Gastrocnemius medialis (tissue), 4 donors: Measurements from ENCODE around the gene PSMC2. TPM values are rescaled to one million over a fixed set of nuclear protein-coding genes. Genes with fewer than 3 reads are reported as not detected.

Source experiments
- ATAC-seq, 2 donors: fragments of 150-250 bp; one replicate each; pipeline ENCODE4 v1.9.1; 2016
- DNase-seq, 2 donors: peaks; one replicate each; pipeline ENCODE4 v3.0.0-alpha.2; 2019
- H3K27ac ChIP-seq, 4 donors: fragments of 200-600 bp; sonication (generic); 1 replicate in 1 of 4; 2 replicates in 3 of 4; pipeline ENCODE4 v1.5.1; 2016 to 2018; ENCODE audit warnings: mild to moderate bottlenecking in 2 of 4, moderate library complexity in 1 of 4
- H3K27me3 ChIP-seq, 3 donors: fragments of 200-600 bp; sonication (generic) in 2 of 3; 1 replicate in 1 of 3; 2 replicates in 2 of 3; pipeline versions ENCODE4 v1.5.1 to v1.6.0; 2016 to 2019; ENCODE audit warnings: mild to moderate bottlenecking in 1 of 3, moderate library complexity in 1 of 3
- H3K36me3 ChIP-seq, 2 donors: fragments of 200-600 bp; sonication (generic) in 1 of 2; one replicate each; pipeline ENCODE4 v1.5.1; 2017 to 2018
- H3K4me1 ChIP-seq, 2 donors: fragments of 200-600 bp; sonication (generic) in 1 of 2; one replicate each; pipeline ENCODE4 v1.5.1; 2016 to 2017; ENCODE audit warnings: mild to moderate bottlenecking in 2 of 2
- H3K4me3 ChIP-seq, 4 donors: fragments of 200-600 bp; sonication (generic) in 3 of 4; 1 replicate in 1 of 4; 2 replicates in 3 of 4; pipeline ENCODE4 v1.5.1; 2016 to 2019; ENCODE audit warnings: mild to moderate bottlenecking in 2 of 4
- H3K9me3 ChIP-seq, 3 donors: fragments of 200-600 bp; sonication (generic) in 2 of 3; 1 replicate in 1 of 3; 2 replicates in 2 of 3; pipeline ENCODE4 v1.5.1; 2016 to 2019
- POLR2A ChIP-seq, 2 donors: fragments of 450-650 bp; IDR thresholded peaks; one replicate each; pipeline ENCODE4 v1.6.1; 2017; ENCODE audit warnings: antibody characterized with exemption in 2 of 2, mild to moderate bottlenecking in 2 of 2, moderate library complexity in 2 of 2
- in situ Hi-C, 4 donors: fragments of 200-750 bp; cut with MboI; loops; one replicate each; pipeline versions ENCODE4 v1.15.0 to v1.8.0; 2017; ENCODE audit warnings: low sequenced_read_pairs in 4 of 4
- intact Hi-C: fragments of 100-400 bp; cut with DNase I; formaldehyde crosslinking; loops from one replicate; pipeline ENCODE4 v1.15.1; 2023; ENCODE audit warnings: low total_unique reads
- total RNA-seq, 4 donors: library from RNA; depleted of rRNA; stranded (reverse); fragments of >200 nt; gene quantifications; one replicate each; pipeline versions ENCODE4 v1.1.0 to v1.2.3, GENCODE V29; 2016
- TF ChIP-seq, protein P1 (sequence below), 5 experiments: fragments of 450-650 bp in 3 of 5; fragments of 200-600 bp in 2 of 5; sonication (generic) in 2 of 5; IDR thresholded peaks in 4 of 5; conservative IDR thresholded peaks in 1 of 5; 1 replicate in 4 of 5; 2 replicates in 1 of 5; pipeline ENCODE4 v1.5.1; 2016 to 2019; ENCODE audit warnings: antibody characterized with exemption in 5 of 5, mild to moderate bottlenecking in 3 of 5, moderate library complexity in 3 of 5

The PSMC2 gene
- total RNA-seq, 4 donors from 2014 or later = 258 to 342 (median 274) TPM

DNA sequence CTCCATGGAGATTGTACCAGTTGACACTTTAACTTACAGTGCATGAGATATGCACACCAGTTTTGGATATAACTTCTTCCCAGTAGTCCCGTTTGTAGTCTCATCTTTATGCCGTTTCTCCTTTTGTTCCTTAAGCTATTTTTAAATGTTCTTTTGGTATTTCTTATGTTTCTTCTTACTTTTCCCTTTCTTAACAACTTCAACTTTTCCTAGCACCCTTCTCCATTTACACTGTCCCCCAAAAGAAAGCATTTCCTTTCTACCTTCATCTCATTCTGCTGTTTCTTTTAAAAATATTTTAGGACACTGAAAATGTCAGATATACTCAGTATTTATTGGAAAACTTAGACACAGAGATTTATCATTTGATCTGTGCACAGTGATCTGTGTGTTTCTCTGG lies 1.5 kb downstream of the PSMC2 start:
- Histone ChIP-seq H3K4me3 (peak overlapping the region; percentile 68 to 96 (median 82)), H3K36me3 (peaks cover 0 to 15% of the 10 kb centered on the region in 2 donors), H3K4me1 (peaks cover 66 to 68% of the 10 kb centered on the region in 2 donors), H3K27ac (peak overlapping the region; percentile 11 to 98 (median 92)), H3K9me3 (no peaks in the 10 kb centered on the region), H3K27me3 (no peaks in the 10 kb centered on the region)
- intact Hi-C loops (loop anchor here (10.0 kb wide), 1 partner anchor 1916 kb away; no protein-coding TSS in a partner anchor), in situ Hi-C loops (no loop called here)
- DNase-seq (no peak), ATAC-seq (no peak)
- no peak for TF ChIP-seq POLR2A (IDR thresholded peaks at IDR 0.05)
- TF ChIP-seq, protein P1, sequence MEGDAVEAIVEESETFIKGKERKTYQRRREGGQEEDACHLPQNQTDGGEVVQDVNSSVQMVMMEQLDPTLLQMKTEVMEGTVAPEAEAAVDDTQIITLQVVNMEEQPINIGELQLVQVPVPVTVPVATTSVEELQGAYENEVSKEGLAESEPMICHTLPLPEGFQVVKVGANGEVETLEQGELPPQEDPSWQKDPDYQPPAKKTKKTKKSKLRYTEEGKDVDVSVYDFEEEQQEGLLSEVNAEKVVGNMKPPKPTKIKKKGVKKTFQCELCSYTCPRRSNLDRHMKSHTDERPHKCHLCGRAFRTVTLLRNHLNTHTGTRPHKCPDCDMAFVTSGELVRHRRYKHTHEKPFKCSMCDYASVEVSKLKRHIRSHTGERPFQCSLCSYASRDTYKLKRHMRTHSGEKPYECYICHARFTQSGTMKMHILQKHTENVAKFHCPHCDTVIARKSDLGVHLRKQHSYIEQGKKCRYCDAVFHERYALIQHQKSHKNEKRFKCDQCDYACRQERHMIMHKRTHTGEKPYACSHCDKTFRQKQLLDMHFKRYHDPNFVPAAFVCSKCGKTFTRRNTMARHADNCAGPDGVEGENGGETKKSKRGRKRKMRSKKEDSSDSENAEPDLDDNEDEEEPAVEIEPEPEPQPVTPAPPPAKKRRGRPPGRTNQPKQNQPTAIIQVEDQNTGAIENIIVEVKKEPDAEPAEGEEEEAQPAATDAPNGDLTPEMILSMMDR (IDR thresholded peaks at IDR 0.05 in 4 of 5, conservative IDR thresholded peaks at IDR 0.05 in 1 of 5) = no peak

DNA sequence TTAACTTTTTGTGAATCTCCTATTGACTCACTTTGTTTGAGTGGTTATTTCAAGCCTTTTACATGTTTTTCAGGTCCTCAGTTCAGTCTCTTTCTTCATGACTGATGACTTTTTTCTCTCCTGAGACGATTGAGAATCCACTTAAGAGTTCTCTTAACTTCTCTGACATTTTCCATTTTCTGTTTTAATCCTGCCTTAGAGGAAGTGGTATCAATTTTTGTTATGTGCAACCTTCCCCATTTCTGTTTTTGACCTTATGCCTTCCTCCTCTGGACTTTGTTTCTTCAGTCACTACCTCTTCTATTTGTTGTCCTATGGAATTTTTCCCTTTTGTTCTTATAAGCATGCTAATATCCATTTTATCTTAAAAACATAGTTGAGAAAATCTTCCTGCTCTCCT lies 2.4 kb downstream of the PSMC2 start:
- TF ChIP-seq POLR2A (IDR thresholded peaks at IDR 0.05) = no peak
- TF ChIP-seq, protein P1 (IDR thresholded peaks at IDR 0.05 in 4 of 5, conservative IDR thresholded peaks at IDR 0.05 in 1 of 5) = no peak
- Histone ChIP-seq H3K27ac (peak overlapping the region in 2 of 4 donors; percentile 0 to 11), H3K4me3 (peak overlapping the region in 2 of 4 donors; percentile 71 to 94), H3K4me1 (peaks cover 66 to 68% of the 10 kb centered on the region in 2 donors), H3K27me3 (no peaks in the 10 kb centered on the region), H3K36me3 (peaks cover 0 to 23% of the 10 kb centered on the region in 2 donors), H3K9me3 (no peaks in the 10 kb centered on the region)
- DNase-seq = no peak
- in situ Hi-C loops (no loop called here), intact Hi-C loops (loop anchor here (10.0 kb wide), 1 partner anchor 1915 kb away; no protein-coding TSS in a partner anchor)
- no peak for ATAC-seq

DNA sequence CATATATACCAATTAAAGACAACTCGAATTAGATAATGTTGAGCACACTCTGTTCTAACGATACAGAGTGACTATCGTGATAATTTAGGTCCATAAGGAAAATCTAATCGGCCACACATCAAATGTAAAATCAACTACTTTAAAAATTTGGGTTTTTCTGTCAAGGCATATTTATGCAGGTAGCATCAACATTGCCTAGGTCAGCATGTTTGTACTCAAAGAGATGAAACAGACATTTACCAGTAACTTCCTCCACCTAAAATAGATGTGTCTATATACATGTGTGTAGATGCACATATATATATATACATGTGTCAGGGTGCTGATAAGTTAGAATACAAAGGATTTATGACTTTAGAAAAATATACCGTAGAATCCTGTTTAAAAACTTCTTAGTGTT lies 22.0 kb downstream of the PSMC2 start:
- H3K9me3 ChIP-seq = no peaks in the 10 kb centered on the region
- DNase-seq (no peak), ATAC-seq (no peak)
- no peaks in the 10 kb centered on the region for H3K4me1 ChIP-seq
- no peaks in the 10 kb centered on the region for H3K27me3 ChIP-seq
- in situ Hi-C loops = loop anchor here in 1 of 4 donors (5.0 kb wide), 1 partner anchor 52 kb away; no protein-coding TSS in a partner anchor
- intact Hi-C loops = no loop called here
- no peak for TF ChIP-seq POLR2A (IDR thresholded peaks at IDR 0.05)
- TF ChIP-seq, protein P1 (IDR thresholded peaks at IDR 0.05 in 4 of 5, conservative IDR thresholded peaks at IDR 0.05 in 1 of 5) = no peak
- H3K36me3 ChIP-seq = peaks cover 6 to 62% of the 10 kb centered on the region in 2 donors
- no peak overlapping the region for H3K4me3 ChIP-seq
- H3K27ac ChIP-seq = no peak overlapping the region

DNA sequence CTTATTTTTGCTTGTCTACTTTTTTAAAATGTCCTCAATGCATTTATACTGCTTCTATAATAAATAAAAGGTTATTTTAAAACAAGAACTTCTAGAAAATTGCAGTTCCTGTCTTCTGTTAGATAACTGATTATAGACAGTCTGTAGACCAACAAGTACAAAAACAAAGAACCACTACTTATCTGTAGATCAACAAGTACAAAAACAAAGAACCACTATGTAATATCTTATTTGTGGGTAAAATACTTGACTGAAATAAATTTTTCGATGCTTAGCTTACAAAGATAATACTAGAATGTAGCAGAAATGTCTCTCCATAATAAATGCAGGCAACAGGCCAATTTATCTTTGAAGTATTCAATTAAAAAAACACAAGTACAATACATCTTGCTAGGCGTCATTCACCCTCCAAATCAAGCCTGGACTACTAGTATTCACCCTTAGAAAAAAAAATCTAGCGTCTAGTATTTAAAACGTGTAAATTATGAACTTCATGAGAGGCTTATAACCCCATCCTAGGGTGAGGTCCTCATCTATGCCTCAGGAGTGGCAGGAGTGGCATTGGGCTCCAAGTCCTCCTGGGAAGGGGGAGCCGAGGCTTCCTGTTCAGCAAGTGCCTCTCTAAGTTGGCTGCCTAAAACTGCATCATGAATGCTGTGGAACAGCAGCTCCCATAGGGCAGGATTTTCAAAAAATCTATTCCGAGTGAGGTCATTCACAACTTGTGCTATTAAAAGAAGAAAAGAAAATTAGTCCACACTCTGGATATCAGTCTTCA lies 26.6 kb downstream of the PSMC2 start:
- H3K36me3 ChIP-seq = peaks cover 0 to 16% of the 10 kb centered on the region in 2 donors
- H3K9me3 ChIP-seq = no peaks in the 10 kb centered on the region
- intact Hi-C loops = no loop called here
- no peak for ATAC-seq
- H3K4me3 ChIP-seq = no peak overlapping the region
- TF ChIP-seq, protein P1 (IDR thresholded peaks at IDR 0.05 in 4 of 5, conservative IDR thresholded peaks at IDR 0.05 in 1 of 5) = no peak
- no peak for TF ChIP-seq POLR2A (IDR thresholded peaks at IDR 0.05)
- in situ Hi-C loops = no loop called here
- H3K27ac ChIP-seq = no peak overlapping the region
- H3K4me1 ChIP-seq = no peaks in the 10 kb centered on the region
- no peak for DNase-seq
- no peaks in the 10 kb centered on the region for H3K27me3 ChIP-seq
